GM18507 (cell line): ENCODE measurements around the gene ADAMTS2.

Experiments used
- DNase-seq: peaks from one replicate; pipeline ENCODE4 v3.0.0; 2011; ENCODE audit warnings: low read depth; ENCODE audit not compliant: insufficient read length; ENCODE audit errors: extremely low spot score
- FAIRE-seq: peaks from 2 replicates; lab custom pipeline; 2011; peaks lifted over from hg19 to GRCh38; lab: Jason Lieb, UNC

Gene ADAMTS2

DNA sequence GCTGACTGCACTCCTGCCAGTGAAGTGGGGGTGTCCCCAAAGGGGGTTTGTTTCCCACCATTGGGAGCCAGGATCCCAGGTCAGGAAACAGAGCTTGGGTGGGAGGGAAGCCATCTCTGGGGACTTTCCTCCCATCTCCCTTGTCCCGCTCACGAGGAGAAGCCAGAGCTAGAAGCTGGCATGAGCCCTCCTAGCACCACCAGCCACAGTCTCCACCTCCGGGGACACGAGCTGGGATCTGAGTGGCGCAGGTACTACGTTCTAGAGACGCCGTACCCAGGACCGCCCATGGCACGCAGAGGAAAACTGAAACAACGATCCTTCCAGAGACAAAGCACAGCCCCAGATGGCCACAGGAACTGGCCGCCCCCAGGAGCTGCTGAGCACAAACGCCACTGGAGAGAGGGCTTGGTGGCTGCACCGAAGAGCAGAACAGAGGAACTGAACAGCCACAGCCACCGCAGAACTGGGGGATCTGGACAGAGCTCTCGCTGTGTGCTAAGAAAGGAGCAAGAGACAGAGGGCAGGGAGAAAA, 29.8 kb downstream of the ADAMTS2 start:
- FAIRE-seq (no peak), DNase-seq (no peak)

DNA sequence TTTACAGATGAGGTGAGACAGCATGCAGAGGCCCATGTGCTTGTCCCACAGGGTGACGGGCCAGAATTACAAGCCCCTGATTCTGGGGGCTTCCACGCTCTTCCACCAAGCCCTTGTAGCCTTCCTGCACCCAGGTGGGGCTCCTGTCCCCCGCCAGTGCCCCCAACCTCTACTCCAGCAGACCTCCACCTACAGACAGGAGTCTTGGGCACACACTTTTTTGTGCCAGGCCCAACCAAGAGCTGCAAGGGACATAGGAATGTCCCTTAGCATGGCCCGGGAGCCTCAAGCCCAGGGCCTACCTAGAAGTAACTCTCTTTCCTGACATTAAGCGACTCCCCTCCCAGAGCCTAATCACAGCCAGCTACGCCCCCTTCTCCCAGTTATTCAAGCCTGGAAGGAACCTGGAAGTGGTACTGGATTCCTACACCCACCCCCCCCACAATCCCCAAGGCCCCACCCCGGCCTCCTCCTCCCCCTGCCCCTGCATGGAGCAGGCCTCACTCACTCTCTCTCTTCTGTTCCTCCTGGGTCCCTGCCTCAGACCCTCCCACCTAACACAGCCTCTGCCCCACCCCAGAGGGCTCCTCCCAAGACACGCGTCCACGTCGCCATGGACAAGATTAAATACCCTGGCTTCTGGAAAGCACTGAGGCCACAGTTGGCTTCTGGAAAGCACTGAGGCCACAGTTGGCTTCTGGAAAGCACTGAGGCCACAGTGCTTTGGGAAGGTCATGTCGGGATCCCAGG, 30.5 kb downstream of the ADAMTS2 start:
- FAIRE-seq (no peak), DNase-seq (no peak)

DNA sequence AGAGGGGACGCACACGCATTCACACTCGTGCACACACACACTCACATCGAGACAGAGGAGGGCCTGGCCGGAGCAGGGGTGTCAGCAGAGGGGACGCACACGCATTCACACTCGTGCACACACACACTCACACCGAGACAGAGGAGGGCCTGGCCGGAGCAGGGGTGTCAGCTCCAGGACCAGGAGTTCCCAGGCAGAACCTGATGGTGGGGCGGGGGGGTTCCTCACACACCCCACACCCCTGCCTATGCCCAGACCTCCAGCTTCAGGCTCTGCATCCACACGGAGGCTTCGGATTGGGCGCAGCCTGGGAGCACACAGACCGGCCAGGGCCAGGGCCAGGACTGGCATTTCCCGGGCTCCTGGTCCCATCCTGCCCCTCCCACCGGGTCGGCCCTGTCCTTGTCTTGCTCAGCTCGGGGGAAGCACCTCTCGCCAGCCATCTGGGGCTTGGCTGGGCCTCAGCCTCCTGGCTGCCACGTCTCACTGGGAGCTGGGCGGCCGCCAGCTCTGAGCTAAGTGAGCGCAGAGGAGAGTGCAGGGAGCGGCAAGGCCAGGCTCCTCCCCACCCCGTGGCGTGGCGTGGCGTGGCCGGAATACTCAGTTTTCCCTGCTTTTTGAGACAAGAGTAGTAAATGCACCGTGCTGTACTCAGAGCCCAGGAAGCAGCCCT, 31.3 kb downstream of the ADAMTS2 start:
- DNase-seq (no peak), FAIRE-seq (no peak)

DNA sequence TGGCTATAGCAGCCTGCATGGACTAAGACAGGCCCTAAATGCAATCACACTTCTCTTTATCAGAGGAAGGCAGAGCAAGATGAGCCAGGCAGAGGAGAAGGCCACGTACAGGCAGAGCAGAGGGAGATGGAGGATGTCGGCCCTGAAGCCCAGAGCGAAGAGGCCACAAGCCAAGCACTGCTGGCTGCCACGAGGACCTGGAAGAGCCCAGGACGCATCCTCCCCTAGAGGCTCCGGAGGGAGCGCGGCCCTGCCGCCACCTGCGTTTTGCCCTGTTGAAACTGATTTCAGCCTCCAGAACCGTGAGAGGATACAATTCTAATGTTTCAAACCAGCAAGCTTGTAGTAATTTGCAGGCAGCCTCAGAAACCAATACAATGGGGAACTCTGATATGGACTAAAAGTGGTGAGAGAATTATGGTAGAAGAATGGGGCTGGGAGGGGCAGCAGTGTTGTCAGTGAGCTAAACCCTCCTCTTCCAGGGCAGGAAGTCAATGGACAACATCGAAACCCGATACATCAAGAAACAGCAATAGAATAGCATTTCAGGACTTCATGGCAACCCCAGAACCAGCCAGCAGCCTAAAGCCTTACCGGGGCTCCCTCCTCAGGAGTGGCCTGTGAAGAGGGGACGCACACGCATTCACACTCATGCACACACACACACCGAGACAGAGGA, 32.6 kb downstream of the ADAMTS2 start:
- FAIRE-seq, result no peak
- no peak for DNase-seq

DNA sequence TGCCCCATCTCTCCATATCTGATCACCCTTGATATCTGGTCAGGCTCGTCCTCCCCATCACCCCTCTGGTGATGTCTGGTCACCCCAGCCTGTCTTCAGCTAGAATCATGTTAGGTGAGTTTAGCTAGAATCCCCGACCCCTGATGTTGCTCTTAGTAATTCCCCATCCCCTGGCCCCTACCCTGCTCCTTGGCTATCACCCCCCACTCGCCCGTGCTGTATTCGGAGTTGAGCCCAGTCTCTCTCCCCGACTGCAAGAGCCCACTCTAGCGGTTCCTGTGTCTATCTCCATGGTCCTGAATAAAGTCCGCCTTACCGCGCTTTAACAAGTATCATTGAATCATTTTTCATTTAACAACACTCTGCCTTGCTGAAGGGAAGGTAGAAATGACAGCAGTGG, 33.7 kb downstream of the ADAMTS2 start:
- no peak for FAIRE-seq

DNA sequence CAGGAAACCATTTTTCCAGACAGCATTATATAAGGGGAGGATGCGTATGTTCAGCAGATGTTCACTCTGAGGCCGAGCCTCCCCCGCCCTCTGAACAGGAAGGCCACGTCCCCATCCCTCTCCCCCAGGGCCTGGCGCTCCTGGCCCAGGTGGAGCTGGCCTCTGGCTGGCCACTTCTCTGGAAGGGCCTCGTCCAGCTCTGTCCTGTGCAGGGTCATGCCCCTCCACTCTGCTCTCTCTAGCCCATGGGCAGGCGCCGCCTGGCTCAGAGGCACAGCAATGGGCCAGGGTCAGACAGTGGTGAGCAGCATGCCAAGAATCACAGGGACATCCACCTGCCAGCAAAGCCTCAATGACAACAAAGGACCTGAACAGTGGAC, 34.2 kb downstream of the ADAMTS2 start:
- FAIRE-seq (no peak), DNase-seq (no peak)

More for the DNA sequence above, 33.7 kb downstream of the ADAMTS2 start:
- DNase-seq, result no peak

DNA sequence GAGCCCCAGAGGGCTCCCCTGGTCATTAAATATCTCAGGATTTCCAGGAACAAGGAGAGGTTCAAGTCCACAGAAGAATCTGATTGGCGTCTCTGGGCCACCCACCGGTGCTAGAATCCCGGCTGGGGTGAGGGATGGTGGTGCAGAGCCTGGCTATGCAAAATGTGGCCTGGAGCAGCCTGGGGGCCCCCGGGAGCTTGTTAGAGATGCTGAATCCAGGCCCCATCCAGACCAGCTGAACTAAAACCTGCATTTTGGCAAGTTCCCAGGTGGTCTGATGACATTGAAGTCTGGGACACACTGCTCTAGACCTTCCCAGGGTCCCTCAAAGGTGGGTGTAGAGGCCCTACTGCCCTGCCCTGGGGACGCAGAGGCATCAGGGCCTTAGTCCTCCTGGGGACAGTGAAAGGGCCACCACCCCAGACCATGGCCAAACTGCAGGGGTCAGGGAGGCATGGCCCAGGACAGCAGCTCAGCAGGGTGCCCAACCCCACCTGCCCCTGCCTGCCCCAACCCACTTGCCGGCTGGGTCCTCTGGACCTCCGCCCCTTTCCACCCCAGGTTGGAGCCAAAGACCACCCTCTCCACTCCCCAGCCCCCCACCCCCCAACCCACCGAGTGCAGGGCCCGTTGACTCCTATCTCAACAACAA, 34.7 kb downstream of the ADAMTS2 start:
- FAIRE-seq (no peak), DNase-seq (no peak)

DNA sequence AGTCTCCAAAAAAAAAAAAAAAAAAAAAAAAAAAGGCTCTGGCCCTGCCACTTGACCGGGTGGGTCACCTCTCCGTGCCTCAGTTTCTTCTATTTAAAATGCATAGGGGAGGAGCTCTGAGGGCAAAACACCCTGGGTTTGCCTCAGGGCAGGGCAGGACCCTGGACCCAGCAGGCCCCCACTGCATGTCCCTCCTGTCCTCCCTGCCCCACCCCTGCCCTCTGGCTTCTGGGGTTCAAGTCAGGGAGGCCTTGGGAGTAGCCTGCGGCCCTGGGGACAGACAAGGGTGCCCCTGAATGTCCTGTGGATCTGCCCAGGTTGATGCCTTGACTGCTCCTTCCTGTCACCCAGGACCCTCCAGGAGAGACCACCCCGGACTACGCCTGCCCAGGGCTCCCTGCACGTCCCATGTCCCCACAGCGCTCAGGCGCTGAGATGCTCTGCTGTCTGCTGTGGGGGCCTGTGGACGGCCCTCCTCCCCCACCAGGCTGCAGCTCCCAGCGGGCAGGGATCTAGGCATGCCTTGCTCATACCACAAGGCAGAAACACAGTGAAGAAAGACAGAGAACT, 35.4 kb downstream of the ADAMTS2 start:
- FAIRE-seq (no peak), DNase-seq (no peak)

DNA sequence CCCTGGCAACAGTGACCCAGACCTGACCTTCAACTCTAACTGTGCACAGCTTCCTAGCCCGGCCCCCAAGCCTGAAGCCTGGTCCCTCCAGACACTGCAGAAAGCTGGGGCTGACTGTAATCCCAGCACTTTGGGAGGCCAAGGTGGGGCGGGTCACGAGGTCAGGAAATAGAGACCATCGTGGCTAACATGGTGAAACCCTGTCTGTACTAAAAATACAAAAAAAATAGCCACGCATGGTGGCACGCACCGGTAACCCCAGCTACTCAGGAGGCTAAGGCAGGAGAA, 35.9 kb downstream of the ADAMTS2 start:
- no peak for FAIRE-seq

DNA sequence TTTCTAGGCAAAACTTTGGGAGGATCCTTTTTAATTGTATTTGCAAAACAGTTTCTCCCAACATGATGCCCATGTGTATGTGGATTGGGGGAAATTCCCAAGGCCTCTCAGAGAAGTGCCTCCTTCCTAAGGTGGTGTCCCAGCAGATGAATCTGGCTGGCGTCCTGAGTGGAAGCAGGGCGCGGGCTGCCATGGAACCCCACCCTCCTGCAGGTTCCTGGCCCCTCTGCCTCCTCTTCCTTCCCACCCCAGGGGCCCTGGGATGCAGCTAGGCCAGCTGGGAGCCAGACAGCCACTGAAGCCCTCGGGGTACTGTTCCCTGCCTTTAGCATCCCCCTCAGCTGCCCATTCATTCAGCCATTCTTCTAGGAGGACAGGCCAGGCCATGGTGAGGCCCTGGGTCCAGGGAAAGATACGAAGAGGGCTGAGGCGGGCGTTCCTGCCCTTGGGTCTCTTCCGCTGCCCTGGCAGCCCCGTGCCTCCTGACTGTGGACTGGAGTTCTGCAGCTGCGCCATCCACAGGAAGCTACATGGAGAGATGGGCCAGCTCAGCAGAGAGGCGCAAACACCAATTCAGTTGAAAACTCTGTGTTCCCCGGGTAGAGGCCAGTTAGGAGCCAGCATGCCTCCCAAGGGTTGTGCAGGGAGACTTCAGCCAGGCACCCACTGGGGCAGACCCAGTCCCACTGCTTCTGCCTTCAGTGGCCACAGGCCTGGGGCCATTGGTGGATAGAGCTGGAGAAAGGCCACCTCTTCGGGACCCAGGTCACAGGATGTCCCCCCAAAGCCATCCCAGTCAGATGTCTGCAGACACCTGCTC, 36.5 kb downstream of the ADAMTS2 start:
- DNase-seq (no peak), FAIRE-seq (no peak)

More for the DNA sequence above, 35.9 kb downstream of the ADAMTS2 start:
- DNase-seq, result no peak

DNA sequence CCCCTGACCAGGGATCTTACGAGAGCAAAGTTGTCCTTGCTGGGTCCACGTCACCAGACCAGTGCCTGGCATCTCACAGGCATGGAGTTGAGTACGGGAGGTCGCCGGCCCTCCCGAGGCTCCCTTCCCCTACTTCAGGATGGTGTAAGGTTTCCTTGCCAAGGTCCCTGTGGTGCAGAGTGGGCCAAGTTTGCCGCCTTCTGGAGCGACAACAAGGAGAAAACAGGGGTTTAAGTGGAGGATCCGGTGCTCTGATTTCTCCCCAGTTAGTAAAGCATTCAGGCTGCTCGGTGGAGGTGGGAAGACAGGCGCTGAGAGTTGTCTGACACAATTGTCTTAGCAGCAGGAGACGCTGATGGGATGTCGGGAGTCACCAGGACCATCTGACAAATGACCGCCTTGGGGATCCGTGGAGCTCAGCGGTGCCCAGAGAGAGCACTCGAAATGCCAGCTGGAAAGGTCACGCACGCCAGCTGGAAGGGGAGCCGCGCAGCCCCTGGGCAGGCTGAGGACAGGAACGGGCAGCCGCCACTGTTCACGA, 37.3 kb downstream of the ADAMTS2 start:
- DNase-seq (no peak), FAIRE-seq (no peak)

DNA sequence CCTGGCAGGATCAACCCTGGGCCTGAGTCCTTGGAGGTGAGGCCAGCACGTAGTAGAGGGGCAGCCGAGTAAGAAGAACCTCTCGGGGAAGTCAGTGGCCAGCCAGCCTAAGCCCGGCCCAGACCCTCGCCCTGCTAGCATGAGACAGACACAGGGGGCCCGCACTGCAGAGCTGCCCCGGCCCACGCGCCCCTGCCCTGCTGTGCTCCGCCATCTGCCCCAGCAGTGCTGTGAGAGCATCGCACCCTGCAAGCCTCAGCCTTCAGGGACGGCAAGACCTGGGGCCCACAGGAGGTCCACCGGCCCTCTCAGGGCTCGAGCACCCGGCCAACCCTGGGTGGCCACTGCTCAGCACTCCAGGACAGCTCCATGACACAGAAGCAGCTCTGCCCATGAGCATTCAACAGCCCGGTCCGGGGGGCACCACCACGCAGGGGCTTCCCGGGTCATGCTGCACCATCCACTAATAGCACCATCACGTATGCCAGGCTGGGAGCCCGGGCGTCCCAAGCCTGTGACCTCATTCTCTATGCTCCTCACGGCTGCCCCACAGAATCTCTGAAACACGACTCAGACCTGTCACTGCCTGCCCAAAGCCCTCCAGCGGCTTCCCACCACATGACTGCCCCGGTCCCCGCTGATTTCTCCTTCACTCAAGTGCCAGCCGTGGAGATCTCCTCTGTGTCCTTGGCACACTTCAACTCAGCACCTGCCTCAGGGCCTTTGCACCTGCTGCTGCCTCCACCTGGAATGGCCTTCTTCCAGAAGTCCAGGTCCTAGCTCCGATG, 38.1 kb downstream of the ADAMTS2 start:
- FAIRE-seq, result no peak
- no peak for DNase-seq

DNA sequence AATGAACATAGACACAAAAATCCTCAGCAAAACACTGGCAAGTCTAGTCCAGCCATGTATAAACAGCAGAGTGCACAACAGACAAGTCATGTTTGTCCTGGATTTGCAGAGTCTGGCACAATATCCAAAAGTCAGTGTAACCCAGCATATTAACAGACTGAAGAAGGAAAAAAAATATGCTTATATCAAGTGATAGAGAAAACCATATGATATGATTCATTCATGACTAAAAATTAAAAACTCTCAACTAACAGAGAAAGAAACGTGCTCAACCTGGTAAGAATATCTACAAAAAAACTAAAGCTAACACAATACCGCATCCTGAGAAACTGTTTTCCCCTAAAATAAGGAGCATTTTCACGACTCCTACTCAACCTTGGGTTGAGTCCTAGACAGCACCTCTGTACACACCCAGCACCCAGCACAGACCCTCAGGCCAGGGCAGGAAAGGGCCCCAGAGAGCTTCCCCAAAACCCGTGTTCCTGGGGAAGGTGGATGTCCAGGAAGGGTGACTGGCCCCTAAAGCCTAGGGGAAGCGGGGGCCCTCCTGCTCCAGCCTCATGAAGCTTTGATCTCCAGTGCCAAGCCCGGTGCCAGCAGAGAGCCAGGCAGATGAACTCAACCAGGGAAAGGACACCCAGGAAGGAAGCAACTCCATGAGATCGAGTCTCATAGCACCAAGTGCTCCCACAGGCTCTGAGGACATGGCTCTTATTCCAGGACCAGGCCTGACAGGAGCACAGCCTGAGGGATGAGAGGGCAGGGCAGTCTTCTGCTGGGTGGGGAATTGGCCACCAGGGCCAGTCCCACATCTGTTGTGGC, 38.9 kb downstream of the ADAMTS2 start:
- DNase-seq (no peak), FAIRE-seq (no peak)

DNA sequence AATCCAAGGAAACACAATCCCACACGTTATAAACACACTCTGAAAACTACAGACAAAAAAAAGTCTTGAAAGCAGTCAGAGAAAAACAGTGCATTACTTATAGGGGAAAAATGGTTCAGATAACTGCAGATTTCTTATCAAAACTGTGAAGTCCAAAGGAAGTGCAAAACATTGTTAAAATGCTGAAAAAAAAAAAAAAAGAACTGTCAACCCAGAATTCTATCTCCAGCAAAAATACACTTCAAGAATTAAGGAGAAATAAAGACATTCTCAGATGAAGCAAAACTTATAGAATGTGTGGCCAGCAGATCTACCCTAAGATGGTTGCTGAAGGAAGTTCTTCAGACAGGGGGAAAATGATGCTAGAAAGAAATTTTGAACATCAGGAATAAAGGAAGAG, 40.4 kb downstream of the ADAMTS2 start:
- FAIRE-seq, result no peak

DNA sequence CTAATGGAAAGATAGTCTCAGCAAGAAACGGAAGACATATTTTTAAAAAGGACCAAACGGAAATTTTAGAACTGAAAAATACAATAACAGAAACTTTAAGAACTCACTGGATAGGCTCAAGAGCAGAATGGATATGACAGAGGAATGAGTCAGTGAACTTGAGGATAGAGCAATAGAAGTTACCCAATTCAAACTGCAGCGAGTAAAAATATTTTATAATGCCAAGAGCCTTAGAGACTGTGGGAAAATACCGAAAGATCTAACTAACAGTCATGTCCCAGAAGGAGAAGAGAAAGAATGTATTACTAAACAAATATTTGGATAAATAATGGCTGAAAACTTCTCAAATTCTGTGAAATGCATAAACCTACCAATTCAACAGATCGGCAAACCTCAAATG, 40.8 kb downstream of the ADAMTS2 start:
- no peak for FAIRE-seq
- DNase-seq, result no peak

More for the DNA sequence above, 40.4 kb downstream of the ADAMTS2 start:
- no peak for DNase-seq

DNA sequence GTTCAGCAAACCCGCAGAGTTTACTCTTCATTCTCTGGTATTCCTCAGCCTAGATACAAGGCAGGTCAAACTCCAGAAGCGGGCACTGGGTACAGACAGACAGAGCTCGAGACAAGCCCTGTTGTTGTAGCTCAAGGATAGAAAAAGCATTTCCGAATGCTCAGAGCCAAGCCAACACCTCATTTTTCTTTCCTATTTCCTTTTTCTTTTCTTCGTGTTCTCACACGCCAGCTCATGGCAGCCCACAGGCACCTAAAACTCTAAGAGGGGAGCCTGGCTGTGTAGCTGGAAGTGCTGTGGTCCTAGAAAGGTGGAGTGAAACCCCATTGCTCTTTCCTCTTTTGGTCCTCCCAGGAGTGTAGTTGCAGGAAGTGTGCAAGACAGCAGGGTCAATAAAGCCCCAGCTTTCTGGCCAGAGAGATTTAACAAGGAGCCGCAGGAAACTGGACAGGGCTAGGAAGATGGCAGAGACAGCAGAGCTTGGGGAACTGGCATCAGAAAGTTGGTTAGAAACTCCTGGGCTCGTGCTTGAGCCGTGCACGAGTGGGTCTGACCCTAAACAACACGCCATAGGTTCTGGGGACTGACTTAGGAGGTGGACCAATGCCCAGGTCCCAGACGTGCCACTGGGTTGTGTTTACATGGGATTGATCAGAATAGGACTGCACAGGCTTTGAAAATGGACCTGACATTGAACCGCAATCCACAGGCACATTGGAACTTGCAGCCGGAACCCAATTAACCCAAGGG, 41.6 kb downstream of the ADAMTS2 start:
- no peak for DNase-seq
- FAIRE-seq, result no peak
